ELR (cell line): ENCODE data around the gene ZNF236.
"Not testable (repeated sequence)": the region's sequence is repeated elsewhere in the genome, so short reads cannot be mapped to it uniquely, and the experiment has no call there.

ENCODE experiments used
- DNase-seq: peaks from one replicate; pipeline ENCODE4 v3.0.0-alpha.2; 2015; ENCODE audit warnings: low read depth

Gene ZNF236

GRCh38 chr18:76822506-76823160, at the start of gene ZNF236:
TSS of gene ZNF236 (plus strand) at chr18:76822557. CDS start at chr18:76822608, 51 bp downstream.
- DNase-seq: peak; percentile 80

- no peak for DNase-seq
These were observed 49.7 kb upstream of the ZNF236 start for GRCh38 chr18:76772665-76773064.

- not testable (repeated sequence) for DNase-seq
These were observed 45.3 kb upstream of the ZNF236 start for GRCh38 chr18:76777036-76777435.

GRCh38 chr18:76783786-76784484, 38.4 kb upstream of the ZNF236 start:
- DNase-seq: no peak

GRCh38 chr18:76785872-76786271, 36.5 kb upstream of the ZNF236 start:
- no peak for DNase-seq

GRCh38 chr18:76788571-76789317, 33.6 kb upstream of the ZNF236 start:
- DNase-seq: no peak

- DNase-seq: peak; percentile 35
These were observed 31.3 kb upstream of the ZNF236 start for GRCh38 chr18:76791106-76791505.

GRCh38 chr18:76791642-76792041, 30.7 kb upstream of the ZNF236 start:
- DNase-seq: no peak

- no peak for DNase-seq
These were observed 28.0 kb upstream of the ZNF236 start for GRCh38 chr18:76794326-76794725.

GRCh38 chr18:76801567-76802505, 20.5 kb upstream of the ZNF236 start:
- DNase-seq: peak; percentile 69

- DNase-seq: no peak
These were observed 18.9 kb upstream of the ZNF236 start for GRCh38 chr18:76803413-76803812.

- peak; percentile 79 for DNase-seq
These were observed 18.5 kb upstream of the ZNF236 start for GRCh38 chr18:76803814-76804213.

GRCh38 chr18:76805221-76805620, 17.1 kb upstream of the ZNF236 start:
- peak; percentile 60 for DNase-seq

- DNase-seq: no peak
These were observed 16.1 kb upstream of the ZNF236 start for GRCh38 chr18:76806301-76806700.

GRCh38 chr18:76808561-76808960, 13.8 kb upstream of the ZNF236 start:
- no peak for DNase-seq

- not testable (repeated sequence) for DNase-seq
These were observed 10.8 kb upstream of the ZNF236 start for GRCh38 chr18:76811530-76811929.

- no peak for DNase-seq
These were observed 8.1 kb upstream of the ZNF236 start for GRCh38 chr18:76814256-76814655.

- DNase-seq: no peak
These were observed 6.2 kb upstream of the ZNF236 start for GRCh38 chr18:76816127-76816526.

GRCh38 chr18:76817888-76818611, 4.3 kb upstream of the ZNF236 start:
- no peak for DNase-seq

- no peak for DNase-seq
These were observed 2.8 kb upstream of the ZNF236 start for GRCh38 chr18:76819411-76820136.
